Keratinocyte (primary cell): ENCODE results near the gene DENND1A. TPM values are rescaled to one million over a fixed set of nuclear protein-coding genes. Genes with fewer than 3 reads are reported as not detected.

Source experiments
- DNase-seq: peaks from one replicate; pipeline ENCODE4 v3.0.0-alpha.2; 2011; ENCODE audit warnings: low read depth, missing footprints, low spot score
- FAIRE-seq: peaks from 2 replicates; lab custom pipeline; 2011; peaks lifted over from hg19 to GRCh38; lab: Jason Lieb, UNC
- H2AFZ ChIP-seq: 2 replicates; pipeline ENCODE4 v1.6.0; 2012; ENCODE audit warnings: low read length, control low read depth, inconsistent platforms; ENCODE audit not compliant: control insufficient read depth
- H3K27ac ChIP-seq: 2 replicates; pipeline ENCODE4 v1.5.1; 2011; ENCODE audit warnings: low read length; ENCODE audit not compliant: control insufficient read depth, insufficient read depth
- H3K27me3 ChIP-seq: 3 replicates; pipeline ENCODE4 v1.6.0; 2011; ENCODE audit warnings: low read length; ENCODE audit not compliant: control insufficient read depth, insufficient read depth; ENCODE audit errors: extremely low read depth
- H3K36me3 ChIP-seq, 2 experiments: 2 replicates in 1 of 2; 3 replicates in 1 of 2; pipeline ENCODE4 v1.5.1; 2011; ENCODE audit warnings: low read length in 2 of 2, mild to moderate bottlenecking in 1 of 2; ENCODE audit not compliant: control insufficient read depth in 2 of 2, insufficient read depth in 2 of 2; ENCODE audit errors: extremely low read depth in 1 of 2
- H3K4me1 ChIP-seq: 3 replicates; pipeline ENCODE4 v1.5.1; 2011; ENCODE audit warnings: low read length; ENCODE audit not compliant: control insufficient read depth, insufficient read depth; ENCODE audit errors: extremely low read depth
- H3K4me2 ChIP-seq: 3 replicates; pipeline ENCODE4 v1.6.0; 2011; ENCODE audit warnings: low read depth, low read length; ENCODE audit not compliant: control insufficient read depth, insufficient read depth; ENCODE audit errors: extremely low read depth
- H3K4me3 ChIP-seq, 3 experiments: fragments of 200-600 bp in 1 of 3; sonication (generic) in 1 of 3; 2 replicates in 2 of 3; 3 replicates in 1 of 3; pipeline ENCODE4 v1.5.1; 2011 to 2016; ENCODE audit warnings: low read length in 3 of 3, mild to moderate bottlenecking in 3 of 3, control low read depth in 2 of 3, inconsistent platforms in 1 of 3, low read depth in 1 of 3, mixed read lengths in 1 of 3, mixed run types in 1 of 3, moderate library complexity in 1 of 3; ENCODE audit not compliant: control insufficient read depth in 2 of 3, insufficient read depth in 2 of 3; ENCODE audit errors: extremely low read depth in 1 of 3
- H3K79me2 ChIP-seq: 2 replicates; pipeline ENCODE4 v1.6.0; 2012; ENCODE audit warnings: low read length; ENCODE audit not compliant: control insufficient read depth, insufficient read depth
- H3K9ac ChIP-seq: 3 replicates; pipeline ENCODE4 v1.6.0; 2011; ENCODE audit warnings: low read length; ENCODE audit not compliant: control insufficient read depth, insufficient read depth; ENCODE audit errors: extremely low read depth
- H3K9me1 ChIP-seq: 3 replicates; pipeline ENCODE4 v1.6.0; 2011; ENCODE audit warnings: low read length; ENCODE audit not compliant: control insufficient read depth, insufficient read depth; ENCODE audit errors: extremely low read depth
- H3K9me3 ChIP-seq: 2 replicates; pipeline ENCODE4 v1.5.1; 2012; ENCODE audit warnings: low read depth, low read length; ENCODE audit not compliant: control insufficient read depth
- H4K20me1 ChIP-seq: 3 replicates; pipeline ENCODE4 v1.6.0; 2011; ENCODE audit warnings: low read length; ENCODE audit not compliant: control insufficient read depth, insufficient read depth; ENCODE audit errors: extremely low read depth
- CTCF ChIP-seq, 3 experiments: IDR thresholded peaks in 1 of 3; conservative IDR thresholded peaks in 1 of 3; optimal IDR thresholded peaks in 1 of 3; 2 replicates in 2 of 3; 3 replicates in 1 of 3; pipeline versions ENCODE3 to v1.5.1; 2011; ENCODE audit warnings: low read length in 3 of 3, mild to moderate bottlenecking in 3 of 3, moderate library complexity in 2 of 3, control low read depth in 1 of 3, inconsistent platforms in 1 of 3; ENCODE audit not compliant: insufficient read depth in 2 of 3; ENCODE audit errors: extremely low read depth in 1 of 3
- EZH2 ChIP-seq: IDR thresholded peaks from one replicate; pipeline ENCODE4 v1.6.1; 2012; ENCODE audit warnings: inconsistent platforms, mild to moderate bottlenecking, low read length, moderate library complexity
- dilution Hi-C: fragments of 300-500 bp; cut with MboI; formaldehyde crosslinking; loops from one replicate; pipeline ENCODE4 v1.7.0; 2020; ENCODE audit warnings: low sequenced_read_pairs; ENCODE audit not compliant: extremely low pct_ligation_motif_present
- polyA plus RNA-seq, 5 experiments: library from polyadenylated mRNA; depleted of rRNA in 3 of 5; stranded (reverse) in 3 of 5; stranded (forward) in 1 of 5; unstranded in 1 of 5; fragments of >200 nt; gene quantifications; 1 replicate in 1 of 5; 2 replicates in 3 of 5; 3 replicates in 1 of 5; pipeline versions ENCODE4 v1.2.1 to v1.2.3, GENCODE V29; 2011 to 2012; ENCODE audit warnings: missing spikeins in 2 of 5, low read depth in 1 of 5, low replicate concordance in 1 of 5

DENND1A gene
- polyA plus RNA-seq, 1 donor (not counting 4 experiments of a cell fraction or from before 2014, with no cell fraction given) = 13.0 TPM

- no peak overlapping the region for H3K4me3 ChIP-seq
- no peak overlapping the region for H3K4me2 ChIP-seq
- no peaks in the 10 kb centered on the region for H3K27me3 ChIP-seq
- no peak overlapping the region for H3K9ac ChIP-seq
- no peak overlapping the region for H3K27ac ChIP-seq
- FAIRE-seq = no peak
- TF ChIP-seq CTCF (optimal IDR thresholded peaks at IDR 0.05 in 1 of 3, IDR thresholded peaks at IDR 0.05 in 1 of 3, conservative IDR thresholded peaks at IDR 0.05 in 1 of 3; ENCODE audit: extremely low read depth in 1 of 3, insufficient read depth in 2 of 3, low read length in 3 of 3) (no peak), EZH2 (no peak)
- dilution Hi-C loops = no loop called here
- DNase-seq = no peak
- H3K79me2 ChIP-seq = no peaks in the 10 kb centered on the region
- no peaks in the 10 kb centered on the region for H3K9me1 ChIP-seq
- H3K4me1 ChIP-seq = peaks cover 5% of the 10 kb centered on the region
- no peaks in the 10 kb centered on the region for H4K20me1 ChIP-seq
- no peaks in the 10 kb centered on the region for H3K9me3 ChIP-seq
- H2AFZ ChIP-seq = no peak overlapping the region
- H3K36me3 ChIP-seq = no peaks in the 10 kb centered on the region
These were observed 522.6 kb downstream of the DENND1A start for GRCh38 chr9:123407217-123407851.

DNA sequence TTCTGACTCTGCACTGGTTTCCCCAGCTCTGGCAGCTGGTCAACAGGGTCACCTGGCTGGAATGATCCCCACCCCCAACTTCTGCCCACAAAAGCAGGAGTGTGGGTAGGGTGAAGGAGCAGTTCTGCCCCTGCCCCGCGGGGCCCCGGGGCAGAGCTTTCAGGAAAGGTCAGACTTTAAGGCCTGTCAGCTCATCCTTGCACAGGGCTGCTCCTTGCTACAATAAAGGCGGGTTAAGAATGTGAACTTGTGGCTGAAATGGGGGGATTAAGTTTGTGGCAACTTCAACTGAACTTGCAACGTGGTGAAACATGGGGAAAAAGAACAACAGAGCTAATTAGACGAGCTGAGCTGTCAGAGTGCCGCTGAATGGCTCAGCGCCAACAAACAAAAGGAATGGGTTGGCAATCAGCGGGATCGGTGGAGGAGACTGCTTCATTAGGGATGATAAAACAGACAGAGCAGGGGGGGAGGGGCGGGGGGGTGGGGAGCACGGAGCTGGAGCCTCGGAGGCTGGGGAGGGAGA lies 523.2 kb downstream of the DENND1A start:
- H3K9ac ChIP-seq = no peak overlapping the region
- peaks cover 5% of the 10 kb centered on the region for H3K4me1 ChIP-seq
- no peak overlapping the region for H2AFZ ChIP-seq
- H3K4me2 ChIP-seq = no peak overlapping the region
- dilution Hi-C loops = no loop called here
- H3K9me1 ChIP-seq = no peaks in the 10 kb centered on the region
- H4K20me1 ChIP-seq = no peaks in the 10 kb centered on the region
- no peak overlapping the region for H3K27ac ChIP-seq
- no peak for TF ChIP-seq CTCF (optimal IDR thresholded peaks at IDR 0.05 in 1 of 3, IDR thresholded peaks at IDR 0.05 in 1 of 3, conservative IDR thresholded peaks at IDR 0.05 in 1 of 3; ENCODE audit: extremely low read depth in 1 of 3, insufficient read depth in 2 of 3, low read length in 3 of 3)
- no peak for TF ChIP-seq EZH2
- no peak overlapping the region for H3K4me3 ChIP-seq
- no peaks in the 10 kb centered on the region for H3K27me3 ChIP-seq
- no peaks in the 10 kb centered on the region for H3K9me3 ChIP-seq
- no peaks in the 10 kb centered on the region for H3K79me2 ChIP-seq
- FAIRE-seq = no peak
- no peak for DNase-seq
- no peaks in the 10 kb centered on the region for H3K36me3 ChIP-seq
